ENCODE measurements around the gene ADAT1.

The ADAT1 gene

DNA sequence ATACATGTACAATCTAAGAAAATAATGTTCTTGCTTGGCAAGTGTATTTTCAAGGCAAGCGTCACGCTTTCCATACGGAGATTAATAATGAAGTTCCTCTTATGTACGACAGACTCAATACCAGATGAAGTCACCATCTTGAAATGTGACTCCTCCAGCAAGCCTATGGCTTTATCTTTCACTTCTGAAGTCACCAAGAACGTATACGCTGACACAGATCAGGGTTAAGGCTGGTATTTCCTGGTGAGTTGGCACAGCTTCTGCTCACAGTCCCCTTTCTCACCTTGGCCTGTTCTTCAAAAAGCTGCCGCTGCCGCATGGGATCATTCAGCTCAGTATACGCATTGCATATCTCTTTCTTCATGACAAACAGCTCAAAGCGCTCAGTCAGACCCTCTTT is 6.1 kb upstream of the ADAT1 start:
- no peaks in the 10 kb centered on the region; the same call in 1 of the 2 replicates for H3K4me1 ChIP-seq (ENCODE audit: control insufficient read depth, insufficient read depth, low read length)
- H3K9me3 ChIP-seq (ENCODE audit: control insufficient read depth, insufficient read depth, low read depth, low read length), result no peaks in the 10 kb centered on the region
- CTCF ChIA-PET, result no interaction called here
- TF ChIP-seq ZNF221 (tag by site-specific recombination; IDR thresholded peaks at IDR 0.05; ENCODE audit: borderline replicate concordance) (no peak), ZNF280C (tag by site-specific recombination; IDR thresholded peaks at IDR 0.05) (no peak), OVOL3 (tag by site-specific recombination; IDR thresholded peaks at IDR 0.05) (no peak), BCL11A (tag by site-specific recombination; IDR thresholded peaks at IDR 0.05; ENCODE audit: low read depth) (no peak), ZNF704 (tag by site-specific recombination; IDR thresholded peaks at IDR 0.05) (no peak)
- TF ChIP-seq, protein P1, sequence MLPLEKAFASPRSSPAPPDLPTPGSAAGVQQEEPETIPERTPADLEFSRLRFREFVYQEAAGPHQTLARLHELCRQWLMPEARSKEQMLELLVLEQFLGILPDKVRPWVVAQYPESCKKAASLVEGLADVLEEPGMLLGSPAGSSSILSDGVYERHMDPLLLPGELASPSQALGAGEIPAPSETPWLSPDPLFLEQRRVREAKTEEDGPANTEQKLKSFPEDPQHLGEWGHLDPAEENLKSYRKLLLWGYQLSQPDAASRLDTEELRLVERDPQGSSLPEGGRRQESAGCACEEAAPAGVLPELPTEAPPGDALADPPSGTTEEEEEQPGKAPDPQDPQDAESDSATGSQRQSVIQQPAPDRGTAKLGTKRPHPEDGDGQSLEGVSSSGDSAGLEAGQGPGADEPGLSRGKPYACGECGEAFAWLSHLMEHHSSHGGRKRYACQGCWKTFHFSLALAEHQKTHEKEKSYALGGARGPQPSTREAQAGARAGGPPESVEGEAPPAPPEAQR (tag by site-specific recombination; IDR thresholded peaks at IDR 0.05), result no peak
- no peak overlapping the region for H3K4me3 ChIP-seq (ENCODE audit: low read depth, low read length)
- no peak overlapping the region for H3K27ac ChIP-seq (ENCODE audit: extremely low read depth, low read depth, low read length)
- peaks cover 12 to 83% of the 10 kb centered on the region in 2 experiments; a peak in 2 of 3 replicates for H3K36me3 ChIP-seq (ENCODE audit: control insufficient read depth in 2 of 2, insufficient read depth in 1 of 2, low read length in 2 of 2)
- POLR2A ChIA-PET, result interaction anchor here (1.1 kb wide), 1 partner anchor 120 kb away, joined by 7 read pairs; no protein-coding TSS in a partner anchor

DNA sequence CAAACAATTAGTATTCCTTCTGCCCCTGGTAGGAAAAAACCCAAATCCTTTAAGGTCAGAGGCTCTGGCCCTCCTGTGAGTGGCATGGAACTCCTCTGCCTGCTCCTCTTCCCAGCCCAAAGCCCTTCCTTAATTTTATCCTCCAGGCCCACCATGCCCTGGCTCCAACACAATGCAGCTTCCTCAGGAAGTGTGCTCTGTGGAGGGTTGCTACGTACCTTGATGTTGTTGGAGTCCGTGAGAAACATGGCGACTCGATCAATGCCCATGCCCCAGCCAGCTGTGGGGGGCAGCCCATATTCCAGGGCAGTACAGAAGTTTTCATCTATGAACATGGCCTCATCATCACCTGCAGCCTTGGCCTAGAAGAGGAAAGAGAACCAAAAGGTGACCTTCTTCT is 5.3 kb upstream of the ADAT1 start:
- Histone ChIP-seq H3K4me1 (ENCODE audit: control insufficient read depth, insufficient read depth, low read length) (no peaks in the 10 kb centered on the region; the same call in 1 of the 2 replicates), H3K27ac (ENCODE audit: extremely low read depth, low read depth, low read length) (no peak overlapping the region)
- POLR2A ChIA-PET, result interaction anchor here (1.3 kb wide), 1 partner anchor 19 kb away, joined by 3 read pairs; the partner anchor contains the start of genes KARS1 and TERF2IP

More for the DNA sequence above, 5.3 kb upstream of the ADAT1 start:
- TF ChIP-seq ZNF837 (tag by site-specific recombination; IDR thresholded peaks at IDR 0.05) (no peak), ZNF423 (tag by site-specific recombination; IDR thresholded peaks at IDR 0.05) (no peak), OSR2 (tag by site-specific recombination; IDR thresholded peaks at IDR 0.05) (no peak), SCRT2 (tag by site-specific recombination; IDR thresholded peaks at IDR 0.05) (no peak), ZNF280C (tag by site-specific recombination; IDR thresholded peaks at IDR 0.05) (no peak), AEBP2 (tag by site-specific recombination; IDR thresholded peaks at IDR 0.05; ENCODE audit: borderline replicate concordance) (no peak), ZNF169 (tag by site-specific recombination; IDR thresholded peaks at IDR 0.05) (no peak), ZNF664 (tag by site-specific recombination; IDR thresholded peaks at IDR 0.05) (no peak), ZFP41 (tag by site-specific recombination; IDR thresholded peaks at IDR 0.05; ENCODE audit: borderline replicate concordance) (no peak), ZNF558 (tag by site-specific recombination; IDR thresholded peaks at IDR 0.05) (no peak), FEZF1 (tag by site-specific recombination; IDR thresholded peaks at IDR 0.05) (no peak), ZBTB20 (tag by site-specific recombination; IDR thresholded peaks at IDR 0.05) (no peak), ZNF24 (tag by site-specific recombination; IDR thresholded peaks at IDR 0.05) (no peak), ZNF654 (tag by site-specific recombination; IDR thresholded peaks at IDR 0.05; ENCODE audit: low read depth) (no peak), ZFP3 (tag by site-specific recombination; IDR thresholded peaks at IDR 0.05; ENCODE audit: low read depth) (no peak), ZNF155 (tag by site-specific recombination; IDR thresholded peaks at IDR 0.05) (no peak), ZNF114 (tag by site-specific recombination; IDR thresholded peaks at IDR 0.05) (no peak), ZNF707 (tag by site-specific recombination; IDR thresholded peaks at IDR 0.05) (no peak), ZBTB7A (tag by site-specific recombination; IDR thresholded peaks at IDR 0.05; ENCODE audit: low read depth) (no peak)
- TF ChIP-seq, protein P2, sequence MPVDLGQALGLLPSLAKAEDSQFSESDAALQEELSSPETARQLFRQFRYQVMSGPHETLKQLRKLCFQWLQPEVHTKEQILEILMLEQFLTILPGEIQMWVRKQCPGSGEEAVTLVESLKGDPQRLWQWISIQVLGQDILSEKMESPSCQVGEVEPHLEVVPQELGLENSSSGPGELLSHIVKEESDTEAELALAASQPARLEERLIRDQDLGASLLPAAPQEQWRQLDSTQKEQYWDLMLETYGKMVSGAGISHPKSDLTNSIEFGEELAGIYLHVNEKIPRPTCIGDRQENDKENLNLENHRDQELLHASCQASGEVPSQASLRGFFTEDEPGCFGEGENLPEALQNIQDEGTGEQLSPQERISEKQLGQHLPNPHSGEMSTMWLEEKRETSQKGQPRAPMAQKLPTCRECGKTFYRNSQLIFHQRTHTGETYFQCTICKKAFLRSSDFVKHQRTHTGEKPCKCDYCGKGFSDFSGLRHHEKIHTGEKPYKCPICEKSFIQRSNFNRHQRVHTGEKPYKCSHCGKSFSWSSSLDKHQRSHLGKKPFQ (tag by site-specific recombination; IDR thresholded peaks at IDR 0.05), result no peak
- Histone ChIP-seq H3K9me3 (ENCODE audit: control insufficient read depth, insufficient read depth, low read depth, low read length) (no peaks in the 10 kb centered on the region), H3K36me3 (ENCODE audit: control insufficient read depth in 2 of 2, insufficient read depth in 1 of 2, low read length in 2 of 2) (peaks cover 9 to 75% of the 10 kb centered on the region in 2 experiments; a peak in 2 of 3 replicates), H3K4me3 (ENCODE audit: low read depth, low read length) (no peak overlapping the region)
- CTCF ChIA-PET, result interaction anchor here (0.6 kb wide), 1 partner anchor 142 kb away, joined by 5 read pairs; no protein-coding TSS in a partner anchor
